HuH-7.5 (cell line): ENCODE data around the gene TEX26.

Experiments
- DNase-seq: peaks from one replicate; pipeline ENCODE4 v3.0.0; 2011; ENCODE audit warnings: low spot score

The TEX26 gene

DNA sequence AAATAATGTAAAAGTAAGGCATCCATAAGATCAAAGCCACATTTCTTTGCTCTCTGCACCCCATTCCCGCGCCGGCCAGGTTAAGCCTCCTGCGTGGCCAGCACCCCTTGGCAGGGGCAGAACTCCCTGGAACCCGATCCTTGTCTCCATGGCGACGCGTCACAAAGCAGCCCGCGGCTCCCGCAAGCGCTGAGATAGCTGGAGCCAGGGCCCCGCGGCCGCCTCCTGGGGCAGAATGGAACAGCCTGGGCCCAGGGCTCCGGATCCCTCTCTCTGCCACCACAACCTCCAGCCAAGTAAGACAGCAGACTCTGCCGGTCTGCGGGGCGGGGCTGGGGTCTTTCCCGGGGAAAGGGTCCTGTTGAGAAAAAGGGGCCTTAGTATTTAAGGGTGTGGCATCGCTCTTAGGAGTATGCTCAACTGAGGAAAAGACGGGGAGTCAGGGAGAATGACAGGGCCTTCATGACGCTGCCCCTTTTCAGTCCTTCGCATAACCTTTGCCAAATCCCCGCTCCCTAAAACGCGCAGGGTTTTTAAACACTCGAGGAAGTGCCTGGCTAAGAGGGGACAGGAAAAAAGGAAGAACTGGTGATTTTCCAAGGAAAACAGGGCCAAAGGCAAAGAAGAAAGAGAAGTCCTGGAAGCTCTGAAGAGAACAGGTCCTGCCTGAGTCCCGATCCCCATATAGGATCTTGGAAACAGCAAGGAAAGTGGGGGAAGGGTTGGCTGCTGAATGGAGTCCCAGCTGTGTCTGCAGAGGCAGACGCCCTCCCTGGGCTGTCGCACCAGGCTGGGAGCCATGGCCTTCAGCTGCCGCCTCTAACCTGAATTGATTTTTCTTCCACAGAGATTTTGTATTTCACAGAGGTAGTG, at the start of gene TEX26:
Gene TEX26 (plus strand): TSS at position 176 of the 873 bp plus-strand sequence. CDS start 60 bp downstream, at position 236.
- DNase-seq = no peak

GRCh38 chr13:30882996-30883766, 49.3 kb upstream of the TEX26 start:
- no peak for DNase-seq

GRCh38 chr13:30884543-30884942, 47.9 kb upstream of the TEX26 start:
- DNase-seq = no peak

DNA sequence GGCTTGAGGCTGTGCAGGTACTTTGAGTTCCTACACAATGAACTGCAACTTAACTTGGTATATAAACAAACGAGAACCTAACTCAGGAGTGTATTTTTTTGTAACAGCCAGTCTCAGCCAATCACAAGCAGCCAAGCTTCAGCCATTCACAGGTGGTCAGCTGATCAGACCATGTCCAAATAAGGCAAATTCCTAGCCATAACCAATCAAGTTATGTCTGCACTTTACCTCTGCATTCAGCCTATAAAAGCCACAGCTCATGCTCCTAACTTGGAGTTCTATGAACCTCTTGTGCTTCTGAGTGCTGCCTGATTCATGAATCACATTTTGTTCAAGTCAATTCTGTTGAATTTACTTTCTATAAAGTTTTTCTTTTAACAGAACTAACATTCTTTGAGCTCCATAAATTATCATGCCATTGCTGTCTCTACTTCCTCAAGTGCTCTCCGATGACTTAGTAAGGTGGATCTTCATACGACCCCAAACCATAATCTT, 43.2 kb upstream of the TEX26 start:
- DNase-seq = no peak

DNA sequence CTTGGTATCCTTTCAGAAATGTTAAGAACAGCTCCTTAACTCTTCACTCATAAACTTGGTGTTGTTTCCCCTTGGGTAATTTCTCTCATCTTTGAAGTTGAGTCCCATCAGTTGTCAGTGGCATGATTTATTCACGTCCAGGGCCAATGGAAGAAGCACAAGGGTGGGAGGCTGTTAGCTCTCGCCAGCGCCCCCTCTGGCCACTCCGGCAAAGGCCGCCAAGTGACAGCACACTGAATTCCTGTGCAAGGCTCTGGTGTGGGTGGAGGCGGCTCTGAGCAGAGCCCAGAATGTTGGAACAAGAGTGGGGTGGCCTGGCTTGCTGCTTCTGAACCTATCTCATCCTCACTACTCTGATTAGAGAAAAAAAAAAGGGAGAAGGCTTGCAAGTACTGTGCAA, 39.5 kb upstream of the TEX26 start:
- no peak for DNase-seq

- no peak for DNase-seq
These were observed 36.7 kb upstream of the TEX26 start for GRCh38 chr13:30895773-30896172.

GRCh38 chr13:30898070-30898469, 34.4 kb upstream of the TEX26 start:
- no peak for DNase-seq

- peak; percentile 29 for DNase-seq
These were observed 33.7 kb upstream of the TEX26 start for GRCh38 chr13:30898678-30899241.

GRCh38 chr13:30900436-30900835, 32.0 kb upstream of the TEX26 start:
- DNase-seq = no peak

GRCh38 chr13:30900952-30901749, 31.3 kb upstream of the TEX26 start:
- no peak for DNase-seq

DNA sequence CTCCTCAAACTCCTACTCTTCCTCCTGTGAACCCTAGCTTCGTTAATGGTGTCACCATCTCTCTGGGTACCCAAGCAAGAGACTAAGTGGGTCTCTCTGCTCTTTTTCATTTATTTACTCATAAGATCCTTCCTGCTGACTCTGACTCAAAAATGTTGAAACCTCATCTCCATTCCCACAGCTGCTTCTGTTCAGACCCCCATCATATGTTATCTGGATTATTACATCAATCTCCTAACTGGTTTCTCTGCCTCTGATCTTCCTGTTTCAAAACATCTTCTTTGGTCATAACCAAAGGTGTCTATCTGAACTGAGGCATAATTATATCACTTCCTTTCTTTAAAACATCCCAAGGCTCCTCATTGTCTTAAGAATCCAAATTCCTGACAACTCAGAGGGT, 28.4 kb upstream of the TEX26 start:
- DNase-seq = no peak

GRCh38 chr13:30905932-30906383, 26.5 kb upstream of the TEX26 start, which contains the start of gene MEDAG:
Gene MEDAG (plus strand): TSS chr13:30906271. CDS start chr13:30906516, 245 bp downstream.
- no peak for DNase-seq

GRCh38 chr13:30906411-30907051, 25.9 kb upstream of the TEX26 start:
- no peak for DNase-seq

DNA sequence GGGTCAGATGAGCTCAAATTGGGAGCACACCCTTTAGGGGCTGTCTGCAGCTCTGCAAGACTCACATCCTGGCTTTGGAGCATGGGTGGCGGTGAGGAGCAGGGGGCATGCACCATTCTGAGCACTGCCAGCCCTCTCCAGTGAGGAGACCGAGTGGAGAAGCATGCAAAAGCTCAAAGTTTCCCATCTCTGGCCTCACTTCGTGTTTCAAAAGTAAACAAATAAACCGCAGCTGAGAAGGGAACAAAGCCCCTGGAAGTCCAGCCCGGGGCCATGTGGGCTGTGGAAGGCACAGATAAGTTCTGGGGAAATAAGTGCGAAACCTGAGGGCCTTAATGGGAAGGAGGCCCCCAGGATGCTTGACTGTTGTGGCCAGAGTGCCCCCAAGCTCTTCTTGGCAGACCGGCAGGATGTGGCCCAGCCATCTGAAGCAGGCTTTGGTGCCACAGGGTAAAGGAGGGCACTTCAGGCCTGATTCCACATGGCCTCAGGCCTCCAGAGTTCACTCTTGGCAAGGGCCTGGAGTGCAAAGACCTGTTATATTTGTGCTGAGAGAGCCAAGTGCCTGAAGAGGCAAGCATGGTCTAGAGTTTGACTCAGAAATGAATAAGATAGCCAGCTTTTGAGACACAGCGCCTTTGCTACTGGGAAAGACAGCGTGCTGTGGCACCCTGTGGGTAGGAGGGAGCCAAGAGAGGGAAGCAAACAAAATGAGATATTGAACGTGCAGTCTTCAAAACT, 25.2 kb upstream of the TEX26 start:
- DNase-seq = no peak

- DNase-seq = no peak
These were observed 24.0 kb upstream of the TEX26 start for GRCh38 chr13:30908416-30908980.

- DNase-seq = no peak
These were observed 21.8 kb upstream of the TEX26 start for GRCh38 chr13:30910676-30911075.

- DNase-seq = no peak
These were observed 16.5 kb upstream of the TEX26 start for GRCh38 chr13:30915691-30916541.

GRCh38 chr13:30916991-30917390, 15.5 kb upstream of the TEX26 start:
- no peak for DNase-seq
